Neural cell (in vitro differentiated cells): Measurements from ENCODE around the gene ISG20L2. TPM values are rescaled to one million over a fixed set of nuclear protein-coding genes. Genes with fewer than 3 reads are reported as not detected.

Experiments
- H2AFZ ChIP-seq: fragments of 200-600, 300-800 bp; sonication (generic), shearing (Covaris generic); 2 replicates; pipeline ENCODE4 v1.6.0; 2014; ENCODE audit warnings: low read depth, mild to moderate bottlenecking, antibody characterized with exemption, low read length, moderate library complexity
- H3F3A ChIP-seq: fragments of 200-600 bp; shearing (Covaris generic); 2 replicates; pipeline ENCODE4 v1.6.1; 2016; ENCODE audit warnings: mild to moderate bottlenecking, moderate library complexity, mixed read lengths, antibody characterized with exemption, low read length; ENCODE audit not compliant: insufficient read depth, poor library complexity, severe bottlenecking
- H3K27ac ChIP-seq: fragments of 200-600, 300-800 bp; sonication (generic), shearing (Covaris generic); 2 replicates; pipeline ENCODE4 v1.5.1; 2014; ENCODE audit warnings: mild to moderate bottlenecking, low read length, moderate library complexity
- H3K27me3 ChIP-seq: fragments of 300-800, 200-600 bp; sonication (generic), shearing (Covaris generic); 2 replicates; pipeline ENCODE4 v1.6.0; 2014; ENCODE audit warnings: mild to moderate bottlenecking, low read depth, low read length, moderate library complexity; ENCODE audit not compliant: insufficient read depth
- H3K36me3 ChIP-seq: fragments of 300-800, 200-600 bp; sonication (generic), shearing (Covaris generic); 2 replicates; pipeline ENCODE4 v1.5.1; 2014; ENCODE audit warnings: mild to moderate bottlenecking, antibody characterized with exemption, low read length, moderate library complexity; ENCODE audit not compliant: insufficient read depth
- H3K4me2 ChIP-seq: fragments of 300-800, 200-600 bp; sonication (generic), shearing (Covaris generic); 2 replicates; pipeline ENCODE4 v1.6.0; 2014; ENCODE audit warnings: mild to moderate bottlenecking, low read length
- H3K4me3 ChIP-seq: fragments of 300-800, 200-600 bp; sonication (generic), shearing (Covaris generic); 2 replicates; pipeline ENCODE4 v1.5.1; 2014; ENCODE audit warnings: mild to moderate bottlenecking, low read length, moderate library complexity
- H3K79me2 ChIP-seq: fragments of 200-600 bp; shearing (Covaris generic); replicated peaks from 2 replicates; pipeline ENCODE4 v1.6.0; 2014; ENCODE audit warnings: mild to moderate bottlenecking, low read length, moderate library complexity; ENCODE audit not compliant: insufficient read depth
- H3K9ac ChIP-seq: fragments of 300-800, 200-600 bp; sonication (generic), shearing (Covaris generic); 2 replicates; pipeline ENCODE4 v1.6.1; 2016; ENCODE audit warnings: mild to moderate bottlenecking, low read length, mixed read lengths
- H3K9me2 ChIP-seq: fragments of 200-600 bp; shearing (Covaris generic); 2 replicates; pipeline ENCODE4 v1.6.1; 2016; ENCODE audit warnings: mild to moderate bottlenecking, low read length, mixed read lengths; ENCODE audit not compliant: insufficient read depth
- H3K9me3 ChIP-seq: fragments of 200-600, 300-800 bp; sonication (generic), shearing (Covaris generic); 2 replicates; pipeline ENCODE4 v1.6.1; 2016; ENCODE audit warnings: mild to moderate bottlenecking, mixed run types, low read length, moderate library complexity, mixed read lengths
- H4K20me1 ChIP-seq: fragments of 200-600 bp; shearing (Covaris generic); 2 replicates; pipeline ENCODE4 v1.6.1; 2016; ENCODE audit warnings: mild to moderate bottlenecking, mixed run types; ENCODE audit not compliant: insufficient read depth
- CTCF ChIP-seq: fragments of 450-650 bp; IDR thresholded peaks from 2 replicates; pipeline ENCODE4 v1.5.1; 2014; ENCODE audit warnings: antibody characterized with exemption, mild to moderate bottlenecking, moderate library complexity; ENCODE audit not compliant: poor library complexity, severe bottlenecking
- EP300 ChIP-seq: fragments of 450-650 bp; conservative IDR thresholded peaks from 2 replicates; pipeline ENCODE4 v1.6.1; 2014; ENCODE audit warnings: antibody characterized with exemption, mild to moderate bottlenecking, moderate library complexity; ENCODE audit not compliant: poor library complexity, severe bottlenecking
- EZH2 ChIP-seq: fragments of 200-600, 300-800 bp; shearing (Covaris generic), sonication (generic); IDR thresholded peaks from 2 replicates; pipeline ENCODE4 v1.6.1; 2014; ENCODE audit warnings: antibody characterized with exemption, low read length, borderline replicate concordance, mild to moderate bottlenecking; ENCODE audit not compliant: insufficient read depth, poor library complexity, severe bottlenecking
- MXI1 ChIP-seq: fragments of 450-650 bp; conservative IDR thresholded peaks from 2 replicates; pipeline ENCODE4 v1.6.1; 2014; ENCODE audit warnings: antibody characterized with exemption, mild to moderate bottlenecking; ENCODE audit not compliant: poor library complexity, severe bottlenecking
- POLR2AphosphoS5 ChIP-seq: IDR thresholded peaks from 2 replicates; pipeline ENCODE4 v1.6.1; 2012
- RAD21 ChIP-seq: fragments of 450-650 bp; conservative IDR thresholded peaks from 2 replicates; pipeline ENCODE4 v1.6.1; 2014; ENCODE audit warnings: antibody characterized with exemption, mild to moderate bottlenecking, moderate library complexity
- REST ChIP-seq: IDR thresholded peaks from 2 replicates; pipeline ENCODE4 v1.6.1; 2012; ENCODE audit warnings: borderline replicate concordance
- SMC3 ChIP-seq: fragments of 450-650 bp; conservative IDR thresholded peaks from 2 replicates; pipeline ENCODE4 v1.6.1; 2014; ENCODE audit warnings: antibody characterized with exemption, mild to moderate bottlenecking, moderate library complexity; ENCODE audit not compliant: poor library complexity
- TAF1 ChIP-seq: IDR thresholded peaks from 2 replicates; pipeline ENCODE4 v1.6.1; 2012; ENCODE audit warnings: low read depth
- polyA plus RNA-seq: library from polyadenylated mRNA; depleted of rRNA; stranded (reverse); fragments of >200 nt; gene quantifications from 2 replicates; pipeline ENCODE4 v1.2.3, GENCODE V29; 2014

ISG20L2 gene
- polyA plus RNA-seq, 1 donor from 2014 or later = 8.5 TPM

- H3K4me2 ChIP-seq = peak overlapping the region; percentile 74
- TF ChIP-seq CTCF (no peak), MXI1 (no peak), EZH2 (no peak), RAD21 (no peak), SMC3 (no peak), REST (no peak), POLR2AphosphoS5 (no peak), TAF1 (no peak), EP300 (no peak)
- peak overlapping the region; percentile 57 for H3K27ac ChIP-seq
- no peaks in the 10 kb centered on the region for H3K9me3 ChIP-seq
- peaks cover 3% of the 10 kb centered on the region for H3K79me2 ChIP-seq
- H3K9me2 ChIP-seq = no peaks in the 10 kb centered on the region
- H3K9ac ChIP-seq = peak overlapping the region; percentile 73
- H2AFZ ChIP-seq = peak overlapping the region; percentile 61
- no peaks in the 10 kb centered on the region for H4K20me1 ChIP-seq
- H3K4me3 ChIP-seq = peak overlapping the region; percentile 77
- H3K27me3 ChIP-seq = no peaks in the 10 kb centered on the region
- H3F3A ChIP-seq = no peaks in the 10 kb centered on the region
- H3K36me3 ChIP-seq = no peaks in the 10 kb centered on the region
Observed at GRCh38 chr1:156740237-156740740, 11.7 kb upstream of the ISG20L2 start.

GRCh38 chr1:156738916-156739315, 10.3 kb upstream of the ISG20L2 start:
- H3K9ac ChIP-seq = no peak overlapping the region
- no peak overlapping the region for H3K27ac ChIP-seq
- H3F3A ChIP-seq = no peaks in the 10 kb centered on the region
- H4K20me1 ChIP-seq = no peaks in the 10 kb centered on the region
- no peaks in the 10 kb centered on the region for H3K9me3 ChIP-seq
- no peaks in the 10 kb centered on the region for H3K36me3 ChIP-seq
- H3K27me3 ChIP-seq = no peaks in the 10 kb centered on the region
- TF ChIP-seq RAD21 = no peak
- TF ChIP-seq REST = no peak
- TF ChIP-seq POLR2AphosphoS5 = no peak
- TF ChIP-seq EP300 = no peak
- TF ChIP-seq MXI1 = no peak
- no peak for TF ChIP-seq EZH2
- no peak for TF ChIP-seq TAF1
- TF ChIP-seq SMC3 = no peak
- TF ChIP-seq CTCF = no peak
- no peak overlapping the region for H3K4me2 ChIP-seq
- H3K4me3 ChIP-seq = no peak overlapping the region
- no peaks in the 10 kb centered on the region for H3K9me2 ChIP-seq
- H3K79me2 ChIP-seq = no peaks in the 10 kb centered on the region
- H2AFZ ChIP-seq = no peak overlapping the region
